Kasumi-1 (cell line): ENCODE measurements around the gene WDR37.
A peak's percentile ranks its signal among the peaks of the same experiment; 100 is the strongest.

Source experiments
- DNase-seq, 2 experiments: peaks; one replicate each; lab custom pipeline; 2025; lab: John Stamatoyannopoulos, UW

WDR37 gene

DNA sequence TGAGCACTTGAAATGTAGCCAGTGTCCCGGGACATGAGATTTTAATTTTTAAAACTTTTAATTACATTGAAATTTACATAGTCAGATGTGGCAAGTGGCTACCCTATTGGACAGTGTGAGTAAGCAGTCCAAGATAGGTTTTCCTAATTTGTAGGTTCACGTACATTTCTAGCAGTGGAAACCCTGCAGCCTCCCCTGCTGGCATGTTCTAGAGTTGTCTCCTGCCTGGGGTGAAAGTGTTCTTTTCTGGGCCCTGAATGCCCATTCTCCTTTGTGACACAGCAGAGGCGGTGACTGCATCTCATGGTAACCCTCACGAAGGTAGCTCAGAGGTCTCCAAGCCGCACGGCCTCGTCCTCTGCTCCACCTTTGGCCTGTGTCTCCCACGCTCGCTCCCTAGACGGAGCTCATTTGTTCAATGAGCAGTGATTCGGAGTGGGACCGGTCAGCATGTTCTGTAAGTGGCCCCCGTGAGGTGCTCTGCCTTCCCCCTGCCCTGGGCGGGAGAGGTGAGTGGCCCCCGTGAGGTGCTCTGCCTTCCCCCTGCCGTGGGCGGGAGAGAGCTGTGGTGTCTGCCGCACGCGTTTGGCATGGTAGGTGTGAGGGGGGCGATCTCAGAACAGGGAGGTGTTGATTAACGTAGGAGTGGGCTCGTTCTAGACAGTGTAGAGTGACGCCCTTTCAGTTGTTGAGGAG is 18.0 kb downstream of the WDR37 start:
- peak; percentile 58 to 77 for DNase-seq

GRCh38 chr10:1074748-1075308 is 18.6 kb downstream of the WDR37 start:
- peak; percentile 85 to 87 for DNase-seq

- DNase-seq, result no peak
Observed at GRCh38 chr10:1078668-1079067, 22.5 kb downstream of the WDR37 start.

DNA sequence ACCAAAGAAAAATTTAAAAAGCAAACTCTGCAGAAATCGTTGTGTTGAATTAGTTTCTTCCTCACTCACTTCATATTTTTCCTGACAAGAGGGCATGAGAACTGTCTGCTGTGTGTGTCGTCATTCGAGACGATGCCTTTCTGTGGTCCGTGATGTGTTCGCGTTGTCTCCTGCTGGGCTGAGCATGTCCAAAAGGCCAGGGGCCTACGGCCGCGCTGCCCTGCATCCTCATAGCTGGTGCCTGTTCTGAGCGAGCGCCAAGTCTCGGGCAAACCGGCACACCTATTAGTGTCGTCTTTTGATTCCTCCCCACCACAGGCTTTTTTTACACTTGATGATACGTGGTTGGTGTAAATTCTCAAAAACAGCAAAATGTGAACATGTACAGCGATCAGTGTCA is 27.4 kb downstream of the WDR37 start:
- no peak for DNase-seq

DNA sequence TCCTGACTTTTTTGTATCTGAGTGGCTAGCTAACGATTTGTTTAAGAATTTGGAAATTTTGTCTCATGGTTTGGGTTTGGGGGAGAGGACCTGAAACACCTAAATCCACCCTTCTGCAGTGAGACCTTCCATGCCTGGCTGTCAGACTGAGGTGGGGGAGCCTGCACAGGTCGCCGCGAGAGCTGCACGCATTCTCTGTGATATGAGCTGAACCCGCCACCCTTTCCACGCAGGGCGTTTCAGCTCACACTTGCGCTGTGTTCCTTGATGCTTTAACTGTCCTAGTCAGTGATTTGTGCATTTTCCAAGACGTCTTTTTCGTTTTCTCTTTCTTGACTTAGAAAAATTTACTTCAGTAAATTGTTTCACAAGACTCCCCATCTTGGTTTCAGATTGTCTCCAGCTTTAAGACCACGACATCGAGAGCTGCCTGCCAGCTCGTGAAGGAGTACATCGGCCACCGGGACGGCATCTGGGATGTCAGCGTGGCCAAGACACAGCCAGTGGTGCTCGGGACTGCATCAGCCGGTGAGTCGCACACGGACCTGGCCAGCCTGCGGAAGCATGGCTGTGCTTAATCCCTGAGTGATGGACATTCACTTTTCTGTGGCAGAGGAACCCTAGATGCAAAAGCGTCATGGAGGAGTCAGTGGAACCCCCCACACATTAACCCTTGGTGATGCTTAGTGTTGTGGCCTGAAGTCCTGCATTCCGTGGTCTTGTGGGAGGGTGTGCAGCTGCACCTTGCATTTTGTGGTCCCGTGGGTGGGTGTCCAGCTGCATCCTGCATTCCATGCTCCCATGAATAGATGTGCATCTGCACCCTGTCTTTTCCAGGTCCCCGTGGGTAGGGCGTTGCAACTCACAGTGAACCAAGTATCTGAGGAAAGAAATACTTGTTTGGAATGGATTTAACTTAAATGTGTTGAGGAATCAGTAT is 28.1 kb downstream of the WDR37 start:
- no peak for DNase-seq

DNA sequence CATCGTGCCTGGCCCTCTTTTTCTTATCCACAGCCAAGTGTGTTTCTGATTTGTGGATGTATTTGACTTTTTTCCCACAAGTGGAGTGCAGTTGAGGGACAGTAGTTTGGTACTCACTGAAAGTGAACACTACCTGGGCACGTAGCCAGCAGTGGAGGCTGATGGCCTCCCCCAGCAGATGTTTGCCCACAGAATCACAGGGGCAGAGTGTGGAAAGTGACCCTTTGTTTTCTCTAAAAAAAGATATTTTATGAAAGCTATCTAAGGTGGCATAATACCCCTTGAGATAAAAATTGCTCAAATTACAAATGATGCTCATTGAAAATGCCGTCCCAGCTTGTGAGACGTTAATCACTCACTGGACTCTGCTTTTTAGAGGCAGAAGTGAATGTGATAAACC is 29.1 kb downstream of the WDR37 start:
- DNase-seq, result no peak

DNA sequence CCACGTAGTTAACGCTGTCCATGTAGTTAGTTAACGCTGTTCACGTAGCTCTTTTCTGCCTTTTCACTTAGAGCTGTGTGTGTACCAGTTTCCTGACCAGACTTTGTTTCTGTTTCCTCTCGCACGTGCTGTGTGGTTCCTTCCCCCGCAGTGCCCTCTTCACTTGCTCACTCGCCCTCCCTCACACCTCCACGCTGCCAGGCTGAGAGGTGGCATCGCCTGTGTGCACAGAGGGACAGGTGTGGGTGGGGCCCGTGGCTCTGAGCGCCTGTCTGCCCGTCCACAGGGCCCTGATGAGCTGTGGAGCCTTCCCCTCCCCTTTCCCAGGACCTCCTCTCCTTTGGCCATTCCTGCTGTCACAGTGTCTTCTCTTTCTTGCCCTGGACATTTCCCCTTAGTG is 30.6 kb downstream of the WDR37 start:
- DNase-seq, result peak; percentile 87 to 88

DNA sequence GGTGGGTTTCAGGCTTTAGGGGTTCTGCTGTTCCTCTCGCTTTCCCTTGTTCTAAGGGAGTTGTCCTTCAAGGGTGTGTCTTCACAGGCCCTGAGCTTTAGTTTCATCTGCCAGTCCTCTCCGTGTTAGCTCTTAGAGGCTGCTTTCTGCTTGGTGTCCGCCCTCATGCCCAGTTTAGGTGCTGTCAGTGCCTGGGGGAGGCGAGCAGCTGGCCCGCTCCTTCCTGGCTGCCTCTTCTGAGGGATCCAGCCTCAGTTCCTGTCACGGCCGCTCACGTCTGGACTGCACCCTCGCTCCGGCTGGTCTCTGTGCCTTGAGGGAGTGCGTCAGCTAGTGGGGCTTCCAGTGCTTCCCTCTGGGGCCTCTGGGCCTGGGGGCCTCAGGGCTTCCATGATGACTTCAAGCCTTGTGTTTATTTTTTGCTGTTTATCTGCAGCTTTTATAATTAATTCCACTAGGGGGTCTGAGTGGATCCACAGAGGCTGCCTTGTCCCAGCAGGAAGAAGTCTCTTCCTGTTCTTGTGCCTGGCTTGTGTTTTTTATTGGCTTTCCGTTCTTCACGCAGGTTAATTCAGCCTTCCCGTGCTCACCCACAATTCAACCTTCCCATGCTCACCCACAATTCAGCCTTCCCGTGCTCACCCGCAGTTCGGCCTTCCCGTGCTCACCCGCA is 33.0 kb downstream of the WDR37 start:
- peak; percentile 93 to 97 for DNase-seq

DNA sequence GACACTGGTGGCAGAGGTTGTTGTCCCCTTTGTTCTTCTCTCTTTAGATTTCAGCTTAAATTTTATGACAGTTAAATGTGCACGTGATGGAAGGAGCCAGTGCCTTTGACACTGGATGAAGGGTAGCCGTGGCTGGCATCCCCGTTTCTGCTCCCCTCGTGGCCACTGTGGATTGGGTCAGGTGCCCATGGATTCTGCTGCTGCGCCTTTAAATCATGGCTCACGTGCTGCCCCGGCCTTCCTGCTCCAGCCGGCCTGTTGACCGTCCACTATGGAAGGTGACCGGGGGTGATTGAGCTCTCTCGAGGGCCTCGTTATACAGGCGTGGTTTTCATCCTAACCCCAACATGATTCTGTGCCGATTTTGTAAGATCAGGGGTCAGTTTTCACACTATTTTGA is 34.5 kb downstream of the WDR37 start:
- no peak for DNase-seq

DNA sequence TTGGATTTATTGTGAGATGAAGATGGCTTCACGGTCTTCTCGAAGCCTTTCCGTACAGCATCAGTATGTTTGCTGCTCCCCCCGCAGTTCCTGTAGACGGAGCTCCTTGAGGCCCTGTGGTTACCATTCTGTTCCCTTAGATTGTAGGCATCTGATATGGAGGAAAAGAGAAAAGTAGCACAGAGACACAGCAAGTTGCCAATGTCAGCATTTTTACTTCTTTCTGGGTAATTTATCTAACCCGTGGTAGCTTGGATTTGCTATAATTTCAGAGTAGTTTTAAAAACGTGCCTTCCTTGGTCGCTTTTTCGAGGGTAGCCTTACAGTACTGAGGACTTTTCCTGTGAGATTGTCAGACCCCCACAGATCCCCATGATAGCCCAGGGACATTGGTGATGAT is 37.5 kb downstream of the WDR37 start:
- no peak for DNase-seq

DNA sequence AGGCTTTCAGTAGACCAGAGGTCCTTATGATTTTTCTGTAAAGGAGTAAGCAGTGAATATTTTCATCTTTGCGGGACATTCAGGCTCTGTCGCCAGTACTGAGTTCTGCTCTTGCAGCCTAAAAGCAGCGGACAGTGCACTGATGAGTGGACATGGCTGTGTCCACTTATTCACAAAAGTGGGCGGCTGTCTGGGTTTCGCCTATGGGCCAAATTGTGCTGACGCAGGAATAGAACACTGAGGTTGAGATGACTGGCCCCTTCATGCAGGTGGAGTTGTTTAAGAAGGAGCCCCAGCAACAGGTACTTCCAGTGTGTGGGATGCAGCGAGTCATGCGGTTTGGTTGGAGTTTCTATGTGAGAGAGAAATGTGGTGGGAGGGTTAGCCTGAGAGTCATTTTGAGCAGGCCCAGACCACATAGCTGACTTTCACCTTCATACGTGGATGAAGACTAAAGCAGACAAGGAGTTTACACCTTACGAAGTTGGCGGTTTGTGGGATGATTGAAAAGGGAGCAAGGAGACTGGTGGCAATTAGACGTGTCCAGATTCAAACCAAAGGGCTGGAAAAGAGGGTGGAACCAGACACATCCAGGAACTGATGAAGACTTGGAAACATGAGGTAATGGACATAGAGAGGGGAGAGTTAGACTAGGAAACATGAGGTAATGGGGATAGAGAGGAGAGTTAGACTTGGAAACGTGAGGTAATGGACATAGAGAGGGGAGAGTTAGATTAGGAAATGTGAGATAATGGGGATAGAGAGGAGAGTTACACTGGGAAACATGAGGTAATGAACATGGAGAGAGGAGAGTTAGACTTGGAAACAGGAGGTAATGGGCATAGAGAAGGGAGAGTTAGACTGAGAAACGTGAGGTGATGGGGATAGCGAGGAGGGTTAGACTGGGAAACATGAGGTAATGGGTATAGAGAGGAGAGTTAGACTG is 38.2 kb downstream of the WDR37 start:
- no peak for DNase-seq

- no peak for DNase-seq
Observed at GRCh38 chr10:1095498-1095897, 39.3 kb downstream of the WDR37 start.

DNA sequence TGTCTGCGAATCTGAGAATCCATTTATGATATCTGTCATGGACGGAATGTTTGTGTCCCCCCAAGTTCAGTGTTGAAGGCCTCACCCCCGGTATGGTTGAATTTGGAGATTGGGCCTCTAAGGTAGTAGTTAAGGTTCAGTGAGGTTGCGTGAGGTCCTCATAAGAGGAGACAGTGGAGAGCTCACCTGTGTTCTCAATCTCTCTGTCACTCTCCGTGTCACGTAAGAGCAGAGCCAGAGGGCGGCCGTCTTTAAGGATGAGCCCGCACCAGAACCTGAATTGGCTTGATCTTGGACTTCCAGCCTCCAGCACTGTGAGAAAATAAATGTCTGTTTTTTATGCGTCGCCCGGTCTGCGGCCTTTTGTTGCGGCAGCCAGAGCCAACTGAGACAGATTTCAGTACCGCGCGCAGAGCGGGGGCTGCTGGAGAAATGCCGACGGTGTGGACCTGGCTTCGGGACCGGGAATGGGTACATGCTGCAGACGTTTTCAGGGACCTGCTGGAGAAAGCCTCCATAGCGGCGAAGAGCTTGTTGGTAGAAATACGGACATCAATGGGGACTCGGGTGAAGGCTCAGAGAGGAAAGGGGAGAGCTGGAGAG is 40.2 kb downstream of the WDR37 start:
- DNase-seq, result no peak

DNA sequence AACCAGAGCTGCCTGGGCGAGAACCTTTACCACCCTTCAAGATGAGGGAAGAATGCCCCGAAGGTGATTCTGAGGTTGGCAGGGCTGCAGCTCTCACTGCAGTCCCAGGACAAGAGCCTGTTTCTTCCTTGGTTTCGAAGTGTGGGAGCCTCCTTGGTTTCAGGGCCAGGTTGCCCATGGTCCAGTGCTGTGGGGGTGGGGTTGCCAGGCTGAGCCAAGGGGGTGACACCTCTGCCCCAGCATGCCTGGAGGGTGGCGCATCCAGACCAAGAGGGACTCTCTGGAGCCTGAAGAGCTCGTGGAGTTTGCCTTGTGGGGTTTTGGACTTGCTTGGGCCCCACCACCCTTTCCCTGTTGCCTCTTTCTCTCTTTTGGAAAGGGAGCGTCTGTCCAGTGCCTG is 41.3 kb downstream of the WDR37 start:
- no peak for DNase-seq

DNA sequence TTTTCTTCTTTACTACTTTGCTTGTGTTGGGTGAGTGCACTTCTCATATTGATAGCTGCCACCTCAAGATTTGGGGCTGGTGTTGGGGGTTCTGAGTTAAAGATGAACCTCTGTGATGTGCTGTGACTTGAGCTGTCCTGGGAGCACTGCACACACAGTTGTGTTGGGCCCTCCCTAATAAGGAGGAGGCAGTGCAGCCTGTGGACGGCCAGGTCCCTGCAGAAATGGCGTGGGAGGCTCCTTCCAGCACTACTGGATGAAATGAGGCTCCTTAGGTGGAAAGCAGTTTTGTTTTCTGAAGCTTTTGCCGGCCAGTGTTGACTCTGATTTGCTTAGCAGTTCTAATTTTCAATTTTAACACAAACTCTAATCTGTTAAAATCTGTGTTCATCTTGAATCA is 44.0 kb downstream of the WDR37 start:
- no peak for DNase-seq

- DNase-seq, result peak in 1 of 2 experiments; percentile 36
Observed at GRCh38 chr10:1100691-1101368, 44.6 kb downstream of the WDR37 start.

- no peak for DNase-seq
Observed at GRCh38 chr10:1101946-1102345, 45.8 kb downstream of the WDR37 start.

GRCh38 chr10:1102416-1102815 is 46.2 kb downstream of the WDR37 start:
- DNase-seq, result no peak

- no peak for DNase-seq
Observed at GRCh38 chr10:1102831-1103230, 46.6 kb downstream of the WDR37 start.

DNA sequence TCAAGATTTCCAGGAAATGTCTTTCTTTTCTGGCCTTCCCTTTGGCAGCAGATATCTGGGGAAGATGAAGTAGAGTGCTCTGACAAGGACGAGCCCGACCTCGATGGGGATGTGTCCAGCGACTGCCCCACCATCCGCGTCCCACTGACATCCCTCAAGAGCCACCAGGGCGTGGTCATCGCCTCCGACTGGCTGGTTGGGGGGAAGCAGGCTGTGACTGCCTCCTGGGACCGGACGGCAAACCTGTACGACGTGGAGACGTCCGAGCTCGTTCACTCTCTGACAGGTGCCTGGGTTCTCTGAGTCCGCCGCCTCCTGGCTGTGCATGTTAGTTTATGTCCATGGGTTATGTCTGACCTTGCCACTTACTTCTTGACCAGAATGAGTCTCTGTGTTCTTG is 47.4 kb downstream of the WDR37 start:
- DNase-seq, result no peak
